ENCODE data around the gene CCDC110.
A peak's percentile ranks its signal among the peaks of the same experiment; 100 is the strongest.

Gene CCDC110

GRCh38 chr4:185470501-185471195 lies 885 bp downstream of the CCDC110 start:
- peak; percentile 22 for DNase-seq

- DNase-seq: no peak
These were observed 1.9 kb downstream of the CCDC110 start for GRCh38 chr4:185469580-185470154.

GRCh38 chr4:185468999-185469398 lies 2.5 kb downstream of the CCDC110 start:
- DNase-seq: no peak

- no peak for DNase-seq
These were observed 3.5 kb downstream of the CCDC110 start for GRCh38 chr4:185467991-185468390.

- DNase-seq: no peak
These were observed 4.4 kb downstream of the CCDC110 start for GRCh38 chr4:185467101-185467500.

- DNase-seq: no peak
These were observed 5.8 kb downstream of the CCDC110 start for GRCh38 chr4:185465707-185466106.

- DNase-seq: no peak
These were observed 6.6 kb downstream of the CCDC110 start for GRCh38 chr4:185464887-185465286.

GRCh38 chr4:185464183-185464582 lies 7.3 kb downstream of the CCDC110 start:
- DNase-seq: no peak

- no peak for DNase-seq
These were observed 8.0 kb downstream of the CCDC110 start for GRCh38 chr4:185463541-185463940.

GRCh38 chr4:185461565-185461964 lies 10.0 kb downstream of the CCDC110 start:
- no peak for DNase-seq

- DNase-seq: no peak
These were observed 14.4 kb downstream of the CCDC110 start for GRCh38 chr4:185457136-185457535.

GRCh38 chr4:185456131-185456530 lies 15.4 kb downstream of the CCDC110 start:
- DNase-seq: no peak

GRCh38 chr4:185445209-185445608 lies 26.3 kb downstream of the CCDC110 start:
- no peak for DNase-seq

- no peak for DNase-seq
These were observed 30.1 kb downstream of the CCDC110 start for GRCh38 chr4:185441479-185441878.

- no peak for DNase-seq
These were observed 33.7 kb downstream of the CCDC110 start for GRCh38 chr4:185437809-185438208.

GRCh38 chr4:185435466-185435865 lies 36.1 kb downstream of the CCDC110 start:
- no peak for DNase-seq

- no peak for DNase-seq
These were observed 41.9 kb downstream of the CCDC110 start for GRCh38 chr4:185429660-185430059.

GRCh38 chr4:185426960-185427688 lies 44.4 kb downstream of the CCDC110 start:
- DNase-seq: no peak

- DNase-seq: peak; percentile 79
These were observed 45.7 kb downstream of the CCDC110 start, which contains the start of gene UFSP2 for GRCh38 chr4:185425647-185426352. TSS of gene UFSP2 (minus strand) at chr4:185425964. CDS start at chr4:185425868, 96 bp downstream.

GRCh38 chr4:185424905-185425646 lies 46.5 kb downstream of the CCDC110 start:
- peak; percentile 72 for DNase-seq

GRCh38 chr4:185421366-185422124 lies 50.0 kb downstream of the CCDC110 start:
- DNase-seq: peak; percentile 24

- DNase-seq: no peak
These were observed 54.6 kb downstream of the CCDC110 start for GRCh38 chr4:185416955-185417354.

Measured in kidney glomerular epithelial cell (primary cell).